HG03064 (cell line): Measurements from ENCODE around the gene MIDN.

ENCODE experiments used
- ATAC-seq: cut with Tn5 transposase; IDR thresholded peaks from one replicate; pipeline ENCODE4 v1.9.1; 2021; ENCODE audit warnings: low read depth; ENCODE audit not compliant: unreplicated experiment

MIDN gene

GRCh38 chr19:1268226-1269064 is 20.1 kb downstream of the MIDN start:
- ATAC-seq: no peak

GRCh38 chr19:1269065-1269477 is 20.7 kb downstream of the MIDN start, which contains the start of gene CIRBP:
CIRBP (plus strand) TSS chr19:1269332; CDS start chr19:1270934, 1,602 bp downstream.
- no peak for ATAC-seq

GRCh38 chr19:1269478-1270212 is 21.3 kb downstream of the MIDN start:
- no peak for ATAC-seq

GRCh38 chr19:1270213-1270853 is 21.9 kb downstream of the MIDN start:
- no peak for ATAC-seq

GRCh38 chr19:1270854-1271527 is 22.6 kb downstream of the MIDN start:
- no peak for ATAC-seq

- no peak for ATAC-seq
Measured at GRCh38 chr19:1271528-1272422, 23.4 kb downstream of the MIDN start.

- ATAC-seq: no peak
Measured at GRCh38 chr19:1272423-1273262, 24.3 kb downstream of the MIDN start.

- no peak for ATAC-seq
Measured at GRCh38 chr19:1273263-1274041, 25.1 kb downstream of the MIDN start.

GRCh38 chr19:1274081-1274851 is 25.9 kb downstream of the MIDN start:
- no peak for ATAC-seq

- no peak for ATAC-seq
Measured at GRCh38 chr19:1274852-1275259, 26.5 kb downstream of the MIDN start.

- peak; percentile 60 for ATAC-seq
Measured at GRCh38 chr19:1275260-1275975, 27.0 kb downstream of the MIDN start, which contains the start of gene FAM174C. FAM174C (plus strand) TSS chr19:1275530; CDS start chr19:1275550, 20 bp downstream.

GRCh38 chr19:1275976-1276627 is 27.7 kb downstream of the MIDN start:
- no peak for ATAC-seq

- ATAC-seq: no peak
Measured at GRCh38 chr19:1276628-1277022, 28.2 kb downstream of the MIDN start.

GRCh38 chr19:1277061-1277460 is 28.7 kb downstream of the MIDN start:
- no peak for ATAC-seq

GRCh38 chr19:1278074-1278473 is 29.7 kb downstream of the MIDN start:
- ATAC-seq: no peak
